IPS-18a (cell line): Measurements from ENCODE around the gene GARIN1A.
"Not testable (repeated sequence)": the region's sequence is repeated elsewhere in the genome, so short reads cannot be mapped to it uniquely, and the experiment has no call there.

Experiments used
- H3K27ac ChIP-seq: one replicate; pipeline ENCODE4 v1.5.1; 2013; ENCODE audit warnings: low read length
- H3K27me3 ChIP-seq: one replicate; pipeline ENCODE4 v1.6.1; 2013; ENCODE audit warnings: mild to moderate bottlenecking, low read length; ENCODE audit not compliant: control insufficient read depth, insufficient read depth
- H3K36me3 ChIP-seq: one replicate; pipeline ENCODE4 v1.6.1; 2013; ENCODE audit warnings: low read depth, low read length; ENCODE audit not compliant: control insufficient read depth
- H3K4me1 ChIP-seq: one replicate; pipeline ENCODE4 v1.6.1; 2013; ENCODE audit warnings: low read depth, low read length; ENCODE audit not compliant: control insufficient read depth
- H3K4me3 ChIP-seq: one replicate; pipeline ENCODE4 v1.5.1; 2013; ENCODE audit warnings: low read length
- H3K9ac ChIP-seq: one replicate; pipeline ENCODE4 v1.6.1; 2013; ENCODE audit warnings: mild to moderate bottlenecking, low read length, moderate library complexity
- H3K9me3 ChIP-seq: one replicate; pipeline ENCODE4 v1.6.1; 2013; ENCODE audit warnings: low read depth, low read length; ENCODE audit not compliant: control insufficient read depth

The GARIN1A gene

DNA sequence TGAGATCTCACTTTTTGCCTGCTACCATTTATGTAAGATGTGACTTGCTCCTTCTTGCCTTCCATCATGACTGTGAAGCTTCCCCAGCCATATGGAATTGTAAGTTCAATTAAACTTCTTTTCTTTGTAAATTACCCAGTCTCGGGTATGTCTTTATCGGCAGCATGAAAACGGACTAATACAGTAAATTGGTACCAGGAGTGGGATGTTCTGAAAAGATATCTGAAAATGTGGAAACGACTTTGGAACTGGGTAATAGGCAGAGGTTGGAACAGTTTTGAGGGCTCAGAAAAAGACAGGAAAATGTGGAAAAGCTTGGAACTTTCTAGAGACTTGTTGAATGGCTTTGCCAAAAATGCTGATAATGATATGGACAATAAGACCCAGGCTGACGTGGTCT lies 10.6 kb upstream of the GARIN1A start:
- Histone ChIP-seq H3K4me1 (no peaks in the 10 kb centered on the region), H3K36me3 (no peaks in the 10 kb centered on the region), H3K9me3 (no peaks in the 10 kb centered on the region), H3K9ac (no peak overlapping the region), H3K4me3 (no peak overlapping the region), H3K27me3 (no peaks in the 10 kb centered on the region), H3K27ac (no peak overlapping the region)

- no peaks in the 10 kb centered on the region for H3K9me3 ChIP-seq
- H3K27ac ChIP-seq, result no peak overlapping the region
- H3K36me3 ChIP-seq, result no peaks in the 10 kb centered on the region
- H3K4me3 ChIP-seq, result no peak overlapping the region
- H3K27me3 ChIP-seq, result no peaks in the 10 kb centered on the region
- H3K9ac ChIP-seq, result no peak overlapping the region
- no peaks in the 10 kb centered on the region for H3K4me1 ChIP-seq
Observed at GRCh38 chr7:128662091-128662490, 10.0 kb upstream of the GARIN1A start.

DNA sequence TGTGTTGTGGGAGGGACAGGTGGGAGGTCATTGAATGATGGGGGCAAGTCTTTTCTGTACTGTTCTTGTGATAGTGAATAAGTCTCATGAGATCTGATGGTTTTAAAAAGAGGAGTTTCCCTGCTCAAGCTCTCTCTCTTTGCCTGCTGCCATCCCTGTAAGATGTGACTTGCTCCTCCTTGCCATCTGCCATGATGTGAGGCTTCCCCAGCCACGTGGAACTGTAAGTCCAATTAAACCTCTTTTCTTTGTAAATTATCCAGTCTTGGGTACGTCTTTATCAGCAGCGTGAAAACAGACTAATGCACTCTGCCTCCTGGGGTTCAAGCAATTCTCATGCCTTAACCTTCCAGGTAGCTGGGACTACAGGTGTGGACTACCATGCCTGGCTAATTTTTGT lies 8.9 kb upstream of the GARIN1A start:
- H3K9me3 ChIP-seq, H3K4me3 ChIP-seq: not testable (repeated sequence)

GRCh38 chr7:128665057-128665456 lies 7.0 kb upstream of the GARIN1A start:
- no peaks in the 10 kb centered on the region for H3K4me1 ChIP-seq

More for the DNA sequence above, 8.9 kb upstream of the GARIN1A start:
- H3K4me1 ChIP-seq, H3K27ac ChIP-seq, H3K9ac ChIP-seq, H3K36me3 ChIP-seq, H3K27me3 ChIP-seq: not testable (repeated sequence)

GRCh38 chr7:128666200-128666599 lies 5.9 kb upstream of the GARIN1A start:
- H3K27ac ChIP-seq, result no peak overlapping the region
- no peaks in the 10 kb centered on the region for H3K9me3 ChIP-seq
- no peak overlapping the region for H3K4me3 ChIP-seq
- H3K36me3 ChIP-seq, result no peaks in the 10 kb centered on the region
- H3K27me3 ChIP-seq, result no peaks in the 10 kb centered on the region
- H3K9ac ChIP-seq, result no peak overlapping the region
- no peaks in the 10 kb centered on the region for H3K4me1 ChIP-seq

More at GRCh38 chr7:128665057-128665456, 7.0 kb upstream of the GARIN1A start:
- no peak overlapping the region for H3K27ac ChIP-seq
- H3K27me3 ChIP-seq, result no peaks in the 10 kb centered on the region
- no peak overlapping the region for H3K4me3 ChIP-seq
- no peaks in the 10 kb centered on the region for H3K9me3 ChIP-seq
- H3K36me3 ChIP-seq, result no peaks in the 10 kb centered on the region
- no peak overlapping the region for H3K9ac ChIP-seq

DNA sequence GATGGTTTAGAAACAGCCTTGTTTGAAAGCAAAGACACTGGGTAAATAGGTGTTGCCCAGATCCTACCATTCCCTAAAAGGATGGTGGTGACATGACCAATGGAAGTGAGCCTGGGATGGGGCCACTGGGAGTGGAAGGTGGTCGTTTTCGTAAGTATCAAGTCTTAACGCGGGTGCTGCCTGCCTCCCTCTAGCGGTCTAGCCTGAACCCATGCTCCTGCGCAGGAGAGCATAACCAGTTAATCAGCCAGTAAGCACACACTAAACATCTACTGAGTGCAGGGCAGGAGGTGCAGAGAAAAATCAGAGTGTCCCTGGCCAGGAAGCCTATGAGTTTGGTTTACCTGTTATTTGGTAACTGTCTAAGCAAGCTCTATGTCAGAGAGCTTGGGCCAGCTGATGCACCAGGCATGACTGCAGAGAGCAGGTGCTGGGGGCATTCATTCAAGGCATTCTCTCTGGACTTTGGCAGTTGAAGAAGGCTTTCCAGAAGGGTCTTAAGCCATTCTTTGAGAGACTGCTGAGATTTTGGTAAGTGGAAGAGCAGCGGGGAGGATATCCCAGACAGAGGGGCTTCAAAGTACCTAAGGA lies 930 bp downstream of the GARIN1A start:
- no peaks in the 10 kb centered on the region for H3K36me3 ChIP-seq
- H3K4me3 ChIP-seq, result no peak overlapping the region
- no peak overlapping the region for H3K27ac ChIP-seq
- H3K9ac ChIP-seq, result no peak overlapping the region
- no peaks in the 10 kb centered on the region for H3K4me1 ChIP-seq
- no peaks in the 10 kb centered on the region for H3K9me3 ChIP-seq
- H3K27me3 ChIP-seq, result no peaks in the 10 kb centered on the region

DNA sequence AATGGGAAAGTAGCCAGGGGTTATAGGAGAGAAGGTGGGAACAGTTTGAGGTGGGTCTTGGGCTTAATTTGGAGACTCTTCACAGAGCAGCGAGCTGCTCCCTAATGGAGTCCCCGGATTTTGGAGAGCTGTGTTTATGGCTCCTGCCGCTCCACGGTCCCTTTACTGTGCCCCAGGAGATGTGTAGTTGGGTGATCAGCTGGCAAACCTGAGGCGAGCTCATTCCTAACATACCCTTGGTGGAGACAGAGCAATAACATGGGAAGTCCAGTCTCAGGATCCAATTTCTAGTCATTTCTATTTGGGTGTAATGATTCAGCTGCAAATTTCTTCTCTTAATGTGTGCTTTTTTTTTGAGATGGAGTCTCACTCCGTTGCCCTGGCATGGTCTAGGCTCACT lies 1.5 kb downstream of the GARIN1A start:
- Histone ChIP-seq H3K27me3 (no peaks in the 10 kb centered on the region), H3K4me3 (no peak overlapping the region), H3K9me3 (no peaks in the 10 kb centered on the region), H3K9ac (no peak overlapping the region), H3K4me1 (no peaks in the 10 kb centered on the region), H3K27ac (no peak overlapping the region), H3K36me3 (no peaks in the 10 kb centered on the region)

- Histone ChIP-seq H3K4me3 (no peak overlapping the region), H3K9ac (no peak overlapping the region), H3K27ac (no peak overlapping the region), H3K36me3 (no peaks in the 10 kb centered on the region), H3K9me3 (no peaks in the 10 kb centered on the region), H3K4me1 (no peaks in the 10 kb centered on the region), H3K27me3 (no peaks in the 10 kb centered on the region)
Observed at GRCh38 chr7:128676665-128677064, 4.6 kb downstream of the GARIN1A start.

- no peaks in the 10 kb centered on the region for H3K27me3 ChIP-seq
- H3K36me3 ChIP-seq, result no peaks in the 10 kb centered on the region
- no peaks in the 10 kb centered on the region for H3K9me3 ChIP-seq
- no peak overlapping the region for H3K4me3 ChIP-seq
- no peaks in the 10 kb centered on the region for H3K4me1 ChIP-seq
- H3K27ac ChIP-seq, result no peak overlapping the region
- no peak overlapping the region for H3K9ac ChIP-seq
Observed at GRCh38 chr7:128679920-128680319, 7.8 kb downstream of the GARIN1A start.

DNA sequence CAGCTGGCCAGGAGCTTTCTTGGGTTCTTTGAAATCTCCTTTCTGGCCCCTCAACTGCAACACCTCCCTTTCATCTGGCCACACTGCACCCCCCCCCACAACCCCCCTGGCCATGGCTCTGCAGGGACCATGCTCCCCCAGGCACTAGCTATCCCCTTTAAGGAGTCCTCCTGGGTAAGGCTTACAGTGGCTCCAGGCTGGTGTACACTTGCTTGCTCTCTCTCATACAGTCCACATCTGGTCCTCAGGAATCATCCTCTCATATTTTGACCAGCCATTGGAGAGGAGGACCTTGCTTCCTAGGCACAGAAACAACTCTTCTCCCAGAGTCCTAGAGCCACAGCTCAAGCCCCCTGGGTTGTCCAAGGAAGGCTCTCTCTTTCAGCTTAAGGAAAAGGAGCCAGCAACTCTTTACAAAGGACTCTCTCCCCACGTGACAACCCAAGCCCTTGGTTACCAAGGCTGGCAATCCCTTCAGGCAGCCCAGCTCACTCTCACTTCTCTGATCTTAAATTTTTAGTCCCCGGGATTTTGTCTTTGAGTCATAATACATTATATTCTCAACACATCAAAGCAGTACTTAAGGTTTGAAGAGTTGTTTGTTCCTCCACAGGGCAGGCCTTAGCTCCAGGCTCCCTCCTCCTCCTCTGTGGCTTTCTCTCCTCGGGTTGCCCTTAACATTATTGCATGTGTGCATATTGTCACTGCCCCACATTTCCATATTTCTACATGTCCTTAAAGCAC lies 9.9 kb downstream of the GARIN1A start:
- Histone ChIP-seq H3K9ac (no peak overlapping the region), H3K4me1 (no peaks in the 10 kb centered on the region), H3K27ac (no peak overlapping the region), H3K36me3 (no peaks in the 10 kb centered on the region), H3K4me3 (no peak overlapping the region), H3K9me3 (no peaks in the 10 kb centered on the region), H3K27me3 (no peaks in the 10 kb centered on the region)

GRCh38 chr7:128683270-128683669 lies 11.2 kb downstream of the GARIN1A start:
- not testable (repeated sequence) for H3K36me3 ChIP-seq, H3K27me3 ChIP-seq, H3K9me3 ChIP-seq, H3K4me1 ChIP-seq, H3K4me3 ChIP-seq, H3K9ac ChIP-seq, H3K27ac ChIP-seq

DNA sequence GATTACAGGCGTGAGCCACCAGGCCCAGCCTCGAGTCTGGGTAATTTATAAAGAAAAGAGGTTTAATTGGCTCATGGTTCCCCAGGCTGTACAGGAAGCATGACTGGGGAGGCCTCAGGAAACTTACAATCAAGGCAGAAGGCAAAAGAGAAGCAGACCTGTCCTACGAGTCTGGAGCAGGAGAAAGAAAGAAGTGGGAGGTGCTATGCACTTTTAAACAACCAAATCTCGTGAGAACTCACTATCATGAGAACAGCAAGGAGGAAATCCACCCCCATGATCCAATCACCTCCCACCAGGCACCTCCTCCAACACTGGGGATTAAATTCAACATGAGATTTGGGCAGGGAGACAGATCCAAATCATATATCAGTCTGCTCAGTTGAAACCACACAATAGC lies 11.6 kb downstream of the GARIN1A start:
- not testable (repeated sequence) for H3K36me3 ChIP-seq, H3K9ac ChIP-seq, H3K4me1 ChIP-seq, H3K27ac ChIP-seq, H3K9me3 ChIP-seq, H3K27me3 ChIP-seq, H3K4me3 ChIP-seq
